GM21526 (cell line): ENCODE results near the gene FAU.
A peak's percentile ranks its signal among the peaks of the same experiment; 100 is the strongest.
"Not testable (repeated sequence)": the region's sequence is repeated elsewhere in the genome, so short reads cannot be mapped to it uniquely, and the experiment has no call there.

Source experiments
- ATAC-seq: cut with Tn5 transposase; IDR thresholded peaks from one replicate; pipeline ENCODE4 v1.9.1; 2021; ENCODE audit warnings: moderate library complexity; ENCODE audit not compliant: unreplicated experiment, low FRiP score

Gene FAU

GRCh38 chr11:65121865-65122696, at the start of gene FAU, which contains the start of gene MRPL49:
Gene FAU (minus strand): TSS chr11:65122134. CDS start chr11:65121813, 321 bp downstream.
Gene MRPL49 (plus strand): TSS chr11:65122321. CDS start chr11:65122347, 26 bp downstream.
- ATAC-seq = peak; percentile 53

- ATAC-seq = no peak
These were observed 48.2 kb upstream of the FAU start, which contains the start of gene SPDYC for GRCh38 chr11:65170058-65170534. Gene SPDYC (plus strand): TSS chr11:65170233. CDS start chr11:65171358, 1,125 bp downstream.

GRCh38 chr11:65169164-65169641, 47.3 kb upstream of the FAU start:
- no peak for ATAC-seq

GRCh38 chr11:65167656-65168055, 45.7 kb upstream of the FAU start:
- no peak for ATAC-seq

GRCh38 chr11:65166893-65167292, 45.0 kb upstream of the FAU start:
- ATAC-seq = no peak

- no peak for ATAC-seq
These were observed 43.7 kb upstream of the FAU start for GRCh38 chr11:65165410-65166317.

GRCh38 chr11:65163684-65164083, 41.8 kb upstream of the FAU start:
- ATAC-seq = no peak

- ATAC-seq = no peak
These were observed 38.7 kb upstream of the FAU start for GRCh38 chr11:65160643-65161042.

GRCh38 chr11:65159012-65159411, 37.1 kb upstream of the FAU start:
- no peak for ATAC-seq

- no peak for ATAC-seq
These were observed 35.4 kb upstream of the FAU start for GRCh38 chr11:65157336-65157735.

- no peak for ATAC-seq
These were observed 35.0 kb upstream of the FAU start for GRCh38 chr11:65156926-65157325.

GRCh38 chr11:65156256-65156655, 34.3 kb upstream of the FAU start:
- no peak for ATAC-seq

GRCh38 chr11:65152122-65152521, 30.2 kb upstream of the FAU start:
- no peak for ATAC-seq

GRCh38 chr11:65151331-65151899, 29.5 kb upstream of the FAU start:
- no peak for ATAC-seq

GRCh38 chr11:65150509-65151299, 28.8 kb upstream of the FAU start:
- no peak for ATAC-seq

- ATAC-seq = not testable (repeated sequence)
These were observed 28.2 kb upstream of the FAU start for GRCh38 chr11:65150131-65150508.

GRCh38 chr11:65148657-65149056, 26.7 kb upstream of the FAU start:
- no peak for ATAC-seq

- no peak for ATAC-seq
These were observed 25.6 kb upstream of the FAU start for GRCh38 chr11:65147352-65148075.

GRCh38 chr11:65141896-65142494, 20.1 kb upstream of the FAU start:
- no peak for ATAC-seq
